Esophagus squamous epithelium (tissue), 5 donors: ENCODE results near the gene PDCD1LG2. TPM values are rescaled to one million over a fixed set of nuclear protein-coding genes. Genes with fewer than 3 reads are reported as not detected.
"Not testable (repeated sequence)": the region's sequence is repeated elsewhere in the genome, so short reads cannot be mapped to it uniquely, and the experiment has no call there.

Experiments used
- DNase-seq: peaks from one replicate; lab custom pipeline; 2025; lab: John Stamatoyannopoulos, UW
- H3K27ac ChIP-seq, 4 donors: fragments of 200-600 bp; sonication (generic); one replicate each; pipeline ENCODE4 v1.5.1; 2016 to 2019; ENCODE audit warnings: mild to moderate bottlenecking in 1 of 4
- H3K27me3 ChIP-seq, 4 donors: fragments of 200-600 bp; sonication (generic); 1 replicate in 3 of 4; 2 replicates in 1 of 4; pipeline versions ENCODE4 v1.5.1 to v1.6.0; 2017 to 2021; ENCODE audit warnings: antibody characterized with exemption in 1 of 4
- H3K36me3 ChIP-seq, 3 donors: fragments of 200-600 bp; sonication (generic); one replicate each; pipeline ENCODE4 v1.5.1; 2016 to 2019
- H3K4me1 ChIP-seq, 3 donors: fragments of 200-600 bp; sonication (generic); one replicate each; pipeline ENCODE4 v1.5.1; 2017 to 2019
- H3K4me3 ChIP-seq, 4 donors: fragments of 200-600 bp; sonication (generic); 1 replicate in 3 of 4; 2 replicates in 1 of 4; pipeline ENCODE4 v1.5.1; 2016 to 2019; ENCODE audit warnings: mild to moderate bottlenecking in 2 of 4, moderate library complexity in 1 of 4
- H3K9me3 ChIP-seq, 3 donors: fragments of 200-600 bp; sonication (generic); one replicate each; pipeline ENCODE4 v1.5.1; 2016 to 2019
- POLR2A ChIP-seq, 4 donors: fragments of 450-650 bp; IDR thresholded peaks; one replicate each; pipeline ENCODE4 v1.6.1; 2017; ENCODE audit warnings: antibody characterized with exemption in 4 of 4, mild to moderate bottlenecking in 4 of 4, moderate library complexity in 3 of 4
- WGBS, 2 donors: methylation state at CpG; one replicate each; pipeline ENCODE4 v1.1.5; 2018; 5-methylcytosine and 5-hydroxymethylcytosine counted together
- intact Hi-C: fragments of 100-400 bp; cut with DNase I; formaldehyde crosslinking; loops from one replicate; pipeline ENCODE4 v1.15.0; 2022
- total RNA-seq, 4 donors: library from RNA; depleted of rRNA; stranded (reverse); fragments of >200 nt; gene quantifications; one replicate each; pipeline ENCODE4 v1.1.0, GENCODE V29; 2016
- TF ChIP-seq, protein P1 (sequence below), 6 experiments: fragments of 450-650 bp in 4 of 6; fragments of 200-600 bp in 2 of 6; sonication (generic) in 2 of 6; IDR thresholded peaks; one replicate each; pipeline ENCODE4 v1.5.1; 2016 to 2019; ENCODE audit warnings: antibody characterized with exemption in 6 of 6, mild to moderate bottlenecking in 4 of 6, moderate library complexity in 4 of 6
- donor health status: DM: yes; HTN: yes; CAD: no.

The PDCD1LG2 gene
- 1 to 10 TPM in 1 of 4 donors, under 1 TPM in 3; 0.23 to 3.6 (median 0.31) TPM for total RNA-seq

- Histone ChIP-seq H3K4me3 (peak within 1 kb of the TSS in 3 of 4 donors; percentile 22 to 59 (median 30)), H3K27me3 (no peaks in the 10 kb centered on the region), H3K9me3 (no peaks in the 10 kb centered on the region), H3K4me1 (peaks cover 0 to 33% (median 15%) of the 10 kb centered on the region in 3 donors), H3K36me3 (no peaks in the 10 kb centered on the region), H3K27ac (peak within 1 kb of the TSS; percentile 55 to 83 (median 77))
- intact Hi-C loops: no loop called here
- DNase-seq: no peak
- 8 to 9% methylated on average over 4 of the region's 4 CpGs for WGBS, 2 donors
- TF ChIP-seq, protein P1, sequence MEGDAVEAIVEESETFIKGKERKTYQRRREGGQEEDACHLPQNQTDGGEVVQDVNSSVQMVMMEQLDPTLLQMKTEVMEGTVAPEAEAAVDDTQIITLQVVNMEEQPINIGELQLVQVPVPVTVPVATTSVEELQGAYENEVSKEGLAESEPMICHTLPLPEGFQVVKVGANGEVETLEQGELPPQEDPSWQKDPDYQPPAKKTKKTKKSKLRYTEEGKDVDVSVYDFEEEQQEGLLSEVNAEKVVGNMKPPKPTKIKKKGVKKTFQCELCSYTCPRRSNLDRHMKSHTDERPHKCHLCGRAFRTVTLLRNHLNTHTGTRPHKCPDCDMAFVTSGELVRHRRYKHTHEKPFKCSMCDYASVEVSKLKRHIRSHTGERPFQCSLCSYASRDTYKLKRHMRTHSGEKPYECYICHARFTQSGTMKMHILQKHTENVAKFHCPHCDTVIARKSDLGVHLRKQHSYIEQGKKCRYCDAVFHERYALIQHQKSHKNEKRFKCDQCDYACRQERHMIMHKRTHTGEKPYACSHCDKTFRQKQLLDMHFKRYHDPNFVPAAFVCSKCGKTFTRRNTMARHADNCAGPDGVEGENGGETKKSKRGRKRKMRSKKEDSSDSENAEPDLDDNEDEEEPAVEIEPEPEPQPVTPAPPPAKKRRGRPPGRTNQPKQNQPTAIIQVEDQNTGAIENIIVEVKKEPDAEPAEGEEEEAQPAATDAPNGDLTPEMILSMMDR (IDR thresholded peaks at IDR 0.05): no peak
- TF ChIP-seq POLR2A (IDR thresholded peaks at IDR 0.05): no peak
Observed at GRCh38 chr9:5510360-5510931, at the start of gene PDCD1LG2. PDCD1LG2 (plus strand) TSS chr9:5510531; CDS start chr9:5522547, 12,016 bp downstream.

DNA sequence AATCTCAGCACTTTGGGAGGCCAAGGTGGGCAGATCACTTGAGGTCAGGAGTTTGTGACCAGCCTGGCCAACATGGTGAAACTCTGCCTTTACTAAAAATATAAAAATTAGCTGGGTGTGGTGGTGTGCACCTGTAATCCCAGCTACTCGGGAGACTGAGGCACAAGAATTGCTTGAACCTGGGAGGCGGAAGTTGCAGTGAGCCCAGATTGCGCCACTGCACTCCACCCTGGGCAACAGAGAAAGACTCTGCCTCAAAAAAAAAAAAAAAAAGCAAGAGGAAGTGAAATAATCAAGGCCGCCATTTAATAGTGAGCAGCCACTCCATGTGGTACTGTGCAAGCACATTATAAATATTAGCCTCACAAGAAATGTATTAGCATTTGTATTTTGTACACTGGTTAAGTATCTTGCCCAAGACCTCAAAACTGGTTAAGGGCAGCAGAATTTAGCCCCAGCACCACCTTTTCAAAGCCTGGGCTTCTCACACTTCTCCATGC is 45.5 kb upstream of the PDCD1LG2 start:
- H3K27ac ChIP-seq, H3K4me1 ChIP-seq, H3K4me3 ChIP-seq, H3K27me3 ChIP-seq, intact Hi-C loops, H3K9me3 ChIP-seq, DNase-seq: not testable (repeated sequence)
- WGBS, 2 donors: 80 to 86% methylated on average over 4 of the region's 4 CpGs
- H3K36me3 ChIP-seq: peaks cover 0 to 39% (median 0%) of the 10 kb centered on the region in 3 donors

GRCh38 chr9:5466005-5466404 is 44.3 kb upstream of the PDCD1LG2 start:
- 71 to 82% methylated on average over 1 of the region's 1 CpG for WGBS, 2 donors
- TF ChIP-seq, protein P1 (IDR thresholded peaks at IDR 0.05): no peak
- TF ChIP-seq POLR2A (IDR thresholded peaks at IDR 0.05): no peak
- DNase-seq: no peak
- Histone ChIP-seq H3K9me3 (no peaks in the 10 kb centered on the region), H3K36me3 (peaks cover 0 to 39% (median 0%) of the 10 kb centered on the region in 3 donors), H3K4me3 (no peak overlapping the region), H3K4me1 (no peaks in the 10 kb centered on the region), H3K27me3 (no peaks in the 10 kb centered on the region), H3K27ac (no peak overlapping the region)
- intact Hi-C loops: no loop called here

DNA sequence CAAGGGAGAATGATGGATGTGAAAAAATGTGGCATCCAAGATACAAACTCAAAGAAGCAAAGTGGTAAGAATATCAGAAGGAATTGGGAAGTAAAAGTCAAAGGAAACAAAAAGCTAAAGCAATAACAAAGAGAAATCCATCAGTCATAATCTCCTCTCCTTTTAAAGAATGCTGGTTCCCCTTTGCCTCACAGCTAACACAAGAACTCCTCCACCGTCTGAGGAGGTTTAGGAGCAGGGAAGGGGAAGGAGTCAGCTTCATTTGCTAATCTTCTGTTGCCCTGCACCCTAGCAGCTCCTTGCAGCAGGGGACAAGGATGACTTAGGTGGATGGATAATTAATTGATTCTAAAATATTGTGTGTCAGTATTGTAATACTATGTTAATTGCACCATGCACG is 43.6 kb upstream of the PDCD1LG2 start:
- DNase-seq: no peak
- Histone ChIP-seq H3K4me1 (no peaks in the 10 kb centered on the region), H3K27ac (no peak overlapping the region), H3K9me3 (no peaks in the 10 kb centered on the region), H3K4me3 (no peak overlapping the region), H3K36me3 (peaks cover 0 to 39% (median 0%) of the 10 kb centered on the region in 3 donors), H3K27me3 (no peaks in the 10 kb centered on the region)
- TF ChIP-seq, protein P1 (IDR thresholded peaks at IDR 0.05): no peak
- no peak for TF ChIP-seq POLR2A (IDR thresholded peaks at IDR 0.05)
- 67 to 74% methylated on average over 2 of the region's 2 CpGs for WGBS, 2 donors
- intact Hi-C loops: no loop called here

- no peak for DNase-seq
- no peak overlapping the region for H3K4me3 ChIP-seq
- peaks cover 0 to 25% (median 0%) of the 10 kb centered on the region in 3 donors for H3K36me3 ChIP-seq
- no peaks in the 10 kb centered on the region for H3K4me1 ChIP-seq
- no peaks in the 10 kb centered on the region for H3K27me3 ChIP-seq
- no peaks in the 10 kb centered on the region for H3K9me3 ChIP-seq
- TF ChIP-seq POLR2A (IDR thresholded peaks at IDR 0.05): no peak
- TF ChIP-seq, protein P1 (IDR thresholded peaks at IDR 0.05): no peak
- no peak overlapping the region for H3K27ac ChIP-seq
- WGBS, 2 donors: 46 to 57% methylated on average over 5 of the region's 5 CpGs
- intact Hi-C loops: no loop called here
Observed at GRCh38 chr9:5468850-5469249, 41.5 kb upstream of the PDCD1LG2 start.
